Measurements from ENCODE around the gene LMF1. TPM values are rescaled to one million over a fixed set of nuclear protein-coding genes. Genes with fewer than 3 reads are reported as not detected.

The LMF1 gene
- total RNA-seq, 2 donors from 2014 or later, result 26.9 to 33.2 TPM

GRCh38 chr16:998211-998610, 27.4 kb upstream of the LMF1 start:
- ATAC-seq (replicated peaks in 1 of 2), result no peak
- no peak for DNase-seq
- peak overlapping the region; percentile 77 to 82 for H3K4me3 Mint-ChIP-seq
- peaks cover 61% of the 10 kb centered on the region for H3K4me1 Mint-ChIP-seq (ENCODE audit: low read depth)
- peaks cover 8% of the 10 kb centered on the region for H3K27me3 Mint-ChIP-seq (ENCODE audit: low read depth)
- peaks cover 0 to 2% of the 10 kb centered on the region in 2 donors for H3K9me3 Mint-ChIP-seq
- no peak overlapping the region for H3K27ac Mint-ChIP-seq
- H3K36me3 Mint-ChIP-seq (ENCODE audit: insufficient read depth in 2 of 2), result peaks cover 0 to 3% of the 10 kb centered on the region in 2 donors

DNA sequence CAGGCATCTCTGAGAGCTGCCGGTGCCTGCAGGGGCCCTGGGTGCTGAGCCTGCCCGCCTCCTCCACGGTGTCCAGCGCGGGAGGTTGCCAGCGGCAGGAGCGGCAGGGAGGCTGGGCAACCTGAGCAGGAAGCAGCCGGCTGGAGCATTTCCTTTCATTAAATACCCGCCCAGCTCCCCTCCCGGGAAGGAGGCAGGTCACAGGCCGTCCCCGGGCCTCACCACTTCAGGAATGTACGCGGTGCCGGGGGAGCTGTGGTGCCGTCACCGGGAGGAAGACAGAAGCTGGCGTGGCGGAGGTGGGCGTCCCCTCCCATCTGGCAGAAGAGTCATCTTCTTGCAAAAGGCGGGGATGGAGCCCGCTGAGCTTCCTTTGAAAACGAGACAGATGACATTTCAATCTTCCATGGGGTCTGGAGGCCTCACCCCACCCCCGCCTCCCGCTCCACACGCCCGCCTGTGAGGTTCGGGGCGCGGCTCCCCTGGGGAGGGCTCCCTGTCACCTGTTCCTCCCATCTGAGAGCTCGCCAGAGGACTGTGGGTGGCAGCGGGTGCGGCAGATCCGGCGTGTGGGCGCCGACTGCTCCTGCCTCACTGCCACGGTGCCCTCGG, 26.8 kb upstream of the LMF1 start:
- no peak overlapping the region for H3K27ac Mint-ChIP-seq
- peaks cover 0 to 2% of the 10 kb centered on the region in 2 donors for H3K9me3 Mint-ChIP-seq
- H3K4me1 Mint-ChIP-seq (ENCODE audit: low read depth), result peaks cover 56% of the 10 kb centered on the region

GRCh38 chr16:996681-997080, 25.9 kb upstream of the LMF1 start:
- Mint-ChIP-seq H3K27ac (no peak overlapping the region), H3K4me1 (ENCODE audit: low read depth) (peaks cover 48% of the 10 kb centered on the region), H3K36me3 (ENCODE audit: insufficient read depth in 2 of 2) (peaks cover 0 to 3% of the 10 kb centered on the region in 2 donors), H3K4me3 (peak overlapping the region; percentile 77 to 82), H3K9me3 (peaks cover 0 to 2% of the 10 kb centered on the region in 2 donors), H3K27me3 (ENCODE audit: low read depth) (peaks cover 8% of the 10 kb centered on the region)
- ATAC-seq (replicated peaks in 1 of 2) (peak; percentile 30 to 38), DNase-seq (no peak)

More for the DNA sequence above, 26.8 kb upstream of the LMF1 start:
- H3K27me3 Mint-ChIP-seq (ENCODE audit: low read depth), result peaks cover 8% of the 10 kb centered on the region
- peaks cover 0 to 3% of the 10 kb centered on the region in 2 donors for H3K36me3 Mint-ChIP-seq (ENCODE audit: insufficient read depth in 2 of 2)
- ATAC-seq (replicated peaks in 1 of 2) (peak; percentile 63 to 65), DNase-seq (peak; percentile 54 to 55)
- H3K4me3 Mint-ChIP-seq, result peak overlapping the region; percentile 77 to 82

DNA sequence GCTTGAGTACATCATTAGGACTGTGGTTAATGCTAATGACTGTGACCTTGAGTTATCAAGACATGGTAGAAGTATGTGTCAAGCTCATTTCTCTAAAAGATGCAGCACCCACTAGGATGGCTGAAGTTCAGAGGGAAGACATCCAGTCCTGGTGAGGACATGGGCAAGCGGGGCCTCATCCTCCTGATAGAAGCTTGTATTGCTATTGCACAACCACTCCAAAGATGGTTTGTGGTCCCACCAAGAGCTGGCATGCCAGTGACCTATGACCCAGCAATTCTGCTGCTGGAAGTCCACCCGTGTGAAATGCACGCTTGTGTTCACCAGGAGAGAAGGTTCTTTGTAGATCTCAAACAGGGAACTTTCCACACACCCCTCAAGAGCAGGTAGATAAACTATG, 25.0 kb upstream of the LMF1 start:
- no peak for ATAC-seq (replicated peaks in 1 of 2)
- H3K4me3 Mint-ChIP-seq, result peak overlapping the region in 1 of 2 donors; percentile 21
- no peak for DNase-seq
- peaks cover 0 to 3% of the 10 kb centered on the region in 2 donors for H3K36me3 Mint-ChIP-seq (ENCODE audit: insufficient read depth in 2 of 2)
- no peak overlapping the region for H3K27ac Mint-ChIP-seq
- peaks cover 48% of the 10 kb centered on the region for H3K4me1 Mint-ChIP-seq (ENCODE audit: low read depth)
- H3K9me3 Mint-ChIP-seq, result peaks cover 0 to 2% of the 10 kb centered on the region in 2 donors
- H3K27me3 Mint-ChIP-seq (ENCODE audit: low read depth), result peaks cover 8% of the 10 kb centered on the region

- no peak overlapping the region for H3K27ac Mint-ChIP-seq
- peaks cover 0 to 3% of the 10 kb centered on the region in 2 donors for H3K36me3 Mint-ChIP-seq (ENCODE audit: insufficient read depth in 2 of 2)
- ATAC-seq (replicated peaks in 1 of 2), result no peak
- no peak for DNase-seq
- H3K27me3 Mint-ChIP-seq (ENCODE audit: low read depth), result peaks cover 8% of the 10 kb centered on the region
- H3K4me1 Mint-ChIP-seq (ENCODE audit: low read depth), result peaks cover 48% of the 10 kb centered on the region
- peaks cover 0 to 2% of the 10 kb centered on the region in 2 donors for H3K9me3 Mint-ChIP-seq
- no peak overlapping the region for H3K4me3 Mint-ChIP-seq
Observed at GRCh38 chr16:995087-995486, 24.3 kb upstream of the LMF1 start.

DNA sequence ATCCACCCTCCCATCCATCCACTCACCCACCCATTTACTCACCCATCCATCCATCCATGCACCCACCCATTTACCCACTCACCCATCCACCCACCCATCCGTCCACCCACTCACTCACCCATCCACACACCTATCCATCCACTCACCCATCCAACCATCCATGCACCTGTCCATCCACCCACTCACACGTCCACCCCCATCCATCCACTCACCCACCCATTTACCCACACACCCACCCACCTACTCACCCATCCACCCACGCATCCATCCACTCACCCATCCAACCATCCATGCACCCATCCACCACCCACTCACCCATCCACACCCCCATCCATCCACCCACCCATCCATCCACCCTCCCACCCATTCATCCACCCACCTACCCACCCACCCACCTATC, 22.9 kb upstream of the LMF1 start:
- no peak overlapping the region for H3K4me3 Mint-ChIP-seq
- H3K9me3 Mint-ChIP-seq, result peaks cover 0 to 2% of the 10 kb centered on the region in 2 donors
- peaks cover 8% of the 10 kb centered on the region for H3K27me3 Mint-ChIP-seq (ENCODE audit: low read depth)
- peaks cover 0 to 3% of the 10 kb centered on the region in 2 donors for H3K36me3 Mint-ChIP-seq (ENCODE audit: insufficient read depth in 2 of 2)
- no peak for ATAC-seq (replicated peaks in 1 of 2)
- H3K4me1 Mint-ChIP-seq (ENCODE audit: low read depth), result peaks cover 41% of the 10 kb centered on the region
- DNase-seq, result no peak
- H3K27ac Mint-ChIP-seq, result no peak overlapping the region

- ATAC-seq (replicated peaks in 1 of 2), result no peak
- Mint-ChIP-seq H3K27ac (no peak overlapping the region), H3K27me3 (ENCODE audit: low read depth) (peaks cover 7% of the 10 kb centered on the region), H3K4me1 (ENCODE audit: low read depth) (peaks cover 21% of the 10 kb centered on the region), H3K36me3 (ENCODE audit: insufficient read depth in 2 of 2) (peaks cover 0 to 3% of the 10 kb centered on the region in 2 donors), H3K4me3 (no peak overlapping the region), H3K9me3 (peaks cover 0 to 2% of the 10 kb centered on the region in 2 donors)
- DNase-seq, result no peak
Observed at GRCh38 chr16:991773-992172, 21.0 kb upstream of the LMF1 start.

DNA sequence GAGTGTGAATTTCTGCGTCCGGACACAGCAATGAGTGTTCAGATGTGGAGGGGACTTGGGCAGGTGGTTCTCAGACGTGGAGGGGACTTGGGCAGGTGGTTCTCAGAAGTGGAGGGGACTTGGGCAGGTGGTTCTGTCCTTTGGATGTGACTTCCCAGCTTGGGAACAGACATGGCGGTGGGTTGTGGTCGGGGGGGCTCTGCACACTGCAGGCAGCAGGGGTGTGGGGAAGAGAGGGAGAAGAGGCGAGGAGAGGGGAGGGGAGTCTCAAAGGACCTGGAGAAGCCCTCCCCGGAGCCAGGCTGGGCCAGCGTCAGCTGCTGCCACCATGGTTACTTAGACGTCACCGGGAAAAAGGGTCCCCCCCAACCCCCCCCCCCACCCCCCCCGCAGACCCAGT, 20.6 kb upstream of the LMF1 start:
- Mint-ChIP-seq H3K4me3 (no peak overlapping the region), H3K36me3 (ENCODE audit: insufficient read depth in 2 of 2) (peaks cover 0 to 3% of the 10 kb centered on the region in 2 donors), H3K9me3 (peaks cover 0 to 2% of the 10 kb centered on the region in 2 donors), H3K4me1 (ENCODE audit: low read depth) (peaks cover 21% of the 10 kb centered on the region), H3K27me3 (ENCODE audit: low read depth) (peaks cover 3% of the 10 kb centered on the region), H3K27ac (no peak overlapping the region)
- no peak for DNase-seq
- ATAC-seq (replicated peaks in 1 of 2), result no peak

DNA sequence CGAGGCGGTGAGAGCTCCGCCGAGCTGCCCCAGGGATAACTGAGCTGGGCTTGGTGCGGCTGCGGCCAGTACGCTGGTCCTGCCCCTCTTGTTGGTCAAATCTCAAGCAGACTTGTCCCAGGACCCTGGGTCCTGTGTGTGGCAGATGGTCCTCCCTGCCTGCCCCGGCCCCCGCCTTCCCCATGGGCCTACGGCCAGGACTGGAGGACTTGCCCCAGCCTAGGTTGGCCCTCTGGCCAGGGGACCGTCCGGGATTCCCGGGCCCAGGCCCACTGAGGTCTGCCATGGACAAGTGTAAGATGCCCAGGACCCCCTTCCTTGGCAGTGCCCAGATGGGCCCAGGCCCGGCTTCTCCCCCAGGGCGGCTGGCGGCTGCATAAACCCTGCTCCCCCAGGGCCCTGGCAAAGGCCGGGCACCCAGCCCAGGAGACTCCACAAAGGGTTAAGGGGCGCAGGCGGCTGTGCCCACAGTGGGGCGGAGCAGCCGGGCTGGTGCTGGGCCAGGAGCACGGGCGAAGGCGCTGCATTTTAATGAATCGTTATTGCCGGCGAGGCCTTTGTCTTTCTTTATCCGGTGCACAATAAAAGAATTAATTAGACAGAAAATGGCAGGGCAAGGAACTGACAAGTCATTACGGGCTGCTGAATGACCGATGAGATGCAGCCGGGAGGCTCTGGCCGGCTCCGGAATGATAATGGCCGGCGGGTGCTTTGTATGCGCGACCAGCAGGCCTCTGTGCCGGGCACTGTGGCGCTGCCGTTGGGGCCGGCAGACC, 19.9 kb upstream of the LMF1 start:
- H3K4me3 Mint-ChIP-seq, result no peak overlapping the region
- no peak for ATAC-seq (replicated peaks in 1 of 2)
- H3K36me3 Mint-ChIP-seq (ENCODE audit: insufficient read depth in 2 of 2), result peaks cover 0 to 3% of the 10 kb centered on the region in 2 donors

DNA sequence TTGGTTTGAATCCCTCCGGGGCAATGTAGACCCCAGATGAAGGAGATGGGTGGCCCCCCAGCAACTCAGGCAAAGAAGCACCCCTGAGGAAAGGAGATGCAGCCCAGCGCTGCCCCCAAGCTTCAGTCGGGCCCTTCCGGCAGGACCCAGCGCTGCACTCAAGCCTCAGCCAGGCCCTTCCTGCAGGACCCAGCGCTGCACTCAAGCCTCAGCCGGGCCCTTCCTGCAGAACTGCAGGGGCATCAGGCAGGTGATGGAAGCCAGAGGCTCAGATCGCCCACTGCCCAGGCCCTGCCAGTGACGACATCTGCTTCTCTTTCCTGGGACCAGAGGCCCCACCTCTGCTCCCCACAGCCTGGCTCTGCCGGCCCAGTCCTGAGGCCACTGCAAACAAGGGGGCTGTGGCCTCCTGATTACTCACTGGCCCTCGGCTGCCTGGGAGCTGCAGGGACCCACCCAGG, 18.6 kb upstream of the LMF1 start:
- Mint-ChIP-seq H3K27me3 (ENCODE audit: low read depth) (no peaks in the 10 kb centered on the region), H3K36me3 (ENCODE audit: insufficient read depth in 2 of 2) (no peaks in the 10 kb centered on the region), H3K4me3 (no peak overlapping the region), H3K9me3 (no peaks in the 10 kb centered on the region), H3K4me1 (ENCODE audit: low read depth) (peaks cover 13% of the 10 kb centered on the region), H3K27ac (no peak overlapping the region)
- no peak for DNase-seq
- ATAC-seq (replicated peaks in 1 of 2), result no peak

More for the DNA sequence above, 19.9 kb upstream of the LMF1 start:
- Mint-ChIP-seq H3K9me3 (peaks cover 0 to 2% of the 10 kb centered on the region in 2 donors), H3K27me3 (ENCODE audit: low read depth) (no peaks in the 10 kb centered on the region), H3K27ac (no peak overlapping the region), H3K4me1 (ENCODE audit: low read depth) (peaks cover 22% of the 10 kb centered on the region)
- no peak for DNase-seq

DNA sequence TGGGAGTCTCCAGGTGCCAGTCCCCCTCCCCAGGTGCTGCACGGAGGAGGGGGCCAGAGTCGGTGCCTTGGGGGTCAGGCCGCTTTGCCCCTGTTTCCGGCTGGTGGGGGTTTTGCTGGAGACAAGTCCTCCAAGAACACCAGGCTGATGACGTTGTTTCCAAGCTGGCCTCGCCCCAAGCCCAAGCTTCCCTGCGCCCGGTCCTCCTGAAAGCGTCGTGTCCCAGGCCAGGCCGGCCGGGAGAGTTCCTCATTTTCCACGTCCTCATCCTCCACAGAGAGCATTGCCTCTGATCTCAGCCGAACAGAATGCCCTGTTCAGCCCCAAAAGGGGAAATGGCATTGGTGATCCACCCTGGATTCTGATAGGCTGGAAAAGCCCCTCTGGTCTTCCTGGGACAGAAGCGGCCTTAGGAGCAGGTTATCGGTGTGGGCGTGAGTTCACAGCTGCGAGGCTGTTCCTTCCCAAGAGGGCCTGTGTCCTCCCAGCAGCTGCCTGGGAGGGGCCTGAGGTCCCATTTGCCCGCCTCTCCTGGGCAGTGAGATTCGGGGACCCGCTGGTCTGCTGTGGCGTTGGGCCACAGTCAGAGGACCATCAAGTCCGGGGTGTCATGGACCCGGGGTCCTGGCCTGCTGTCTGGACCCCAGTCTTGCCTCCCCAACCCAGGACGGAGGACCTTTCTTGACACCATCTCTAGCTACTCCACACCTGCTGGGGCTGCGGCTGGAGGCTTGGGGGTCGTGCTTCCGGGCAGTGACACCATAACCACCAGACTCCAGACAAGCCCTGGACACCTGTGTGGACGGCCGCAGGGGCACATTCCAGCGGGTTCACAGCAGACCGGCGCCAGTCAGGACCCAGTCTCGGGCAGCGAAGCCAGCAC, 17.9 kb upstream of the LMF1 start:
- Mint-ChIP-seq H3K36me3 (ENCODE audit: insufficient read depth in 2 of 2) (no peaks in the 10 kb centered on the region), H3K4me1 (ENCODE audit: low read depth) (peaks cover 13% of the 10 kb centered on the region), H3K4me3 (no peak overlapping the region), H3K27me3 (ENCODE audit: low read depth) (no peaks in the 10 kb centered on the region), H3K9me3 (no peaks in the 10 kb centered on the region), H3K27ac (no peak overlapping the region)
- ATAC-seq (replicated peaks in 1 of 2) (no peak), DNase-seq (no peak)

DNA sequence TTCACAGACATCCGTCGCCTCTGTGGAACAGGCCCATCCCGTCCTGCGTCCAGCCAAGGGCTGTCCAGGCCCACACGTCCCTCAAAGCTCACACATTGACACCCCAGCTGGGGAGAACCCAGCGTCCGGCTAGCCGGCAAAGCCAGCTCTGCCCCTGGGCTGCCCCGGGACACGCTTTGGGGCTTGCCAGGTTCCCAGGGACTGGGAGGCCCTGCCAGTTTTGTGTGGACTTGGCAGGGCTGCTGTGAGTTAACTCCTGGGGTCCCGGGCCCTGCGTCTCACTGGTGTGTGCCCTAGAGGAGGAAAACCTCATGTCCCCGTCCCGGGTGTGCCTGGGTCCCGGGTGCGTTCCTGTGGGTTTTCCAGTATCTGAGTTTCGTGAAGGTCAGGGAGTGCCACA, 17.1 kb upstream of the LMF1 start:
- H3K27ac Mint-ChIP-seq, result no peak overlapping the region
- no peak overlapping the region for H3K4me3 Mint-ChIP-seq
- no peaks in the 10 kb centered on the region for H3K9me3 Mint-ChIP-seq

More for the DNA sequence above, 17.1 kb upstream of the LMF1 start:
- Mint-ChIP-seq H3K36me3 (ENCODE audit: insufficient read depth in 2 of 2) (no peaks in the 10 kb centered on the region), H3K4me1 (ENCODE audit: low read depth) (peaks cover 13% of the 10 kb centered on the region), H3K27me3 (ENCODE audit: low read depth) (no peaks in the 10 kb centered on the region)
- no peak for ATAC-seq (replicated peaks in 1 of 2)
- DNase-seq, result no peak
